H9 (cell line): ENCODE measurements around the gene LGR5. TPM values are rescaled to one million over a fixed set of nuclear protein-coding genes. Genes with fewer than 3 reads are reported as not detected.

Experiments
- DNase-seq: peaks from one replicate; pipeline ENCODE4 v3.0.0-alpha.2; 2017
- H2AFZ ChIP-seq: one replicate; pipeline ENCODE4 v1.6.1; 2013; ENCODE audit warnings: mild to moderate bottlenecking, low read length, control low read depth, moderate library complexity
- H2AK5ac ChIP-seq: 2 replicates; pipeline ENCODE4 v1.6.1; 2013; ENCODE audit warnings: low read length, control low read depth, mixed read lengths; ENCODE audit not compliant: insufficient read length
- H2BK120ac ChIP-seq: one replicate; pipeline ENCODE4 v1.6.1; 2013; ENCODE audit warnings: low read depth, mild to moderate bottlenecking, low read length, control low read depth, inconsistent platforms; ENCODE audit not compliant: poor library complexity, severe bottlenecking
- H2BK12ac ChIP-seq: 2 replicates; pipeline ENCODE4 v1.6.1; 2013; ENCODE audit warnings: low read length, control low read depth, mixed read lengths, low read depth; ENCODE audit not compliant: insufficient read length
- H2BK15ac ChIP-seq: 2 replicates; pipeline ENCODE4 v1.6.1; 2013; ENCODE audit warnings: low read depth, low read length, control low read depth
- H2BK20ac ChIP-seq: one replicate; pipeline ENCODE4 v1.6.1; 2013; ENCODE audit warnings: low read depth, mild to moderate bottlenecking, low read length, control low read depth, inconsistent platforms; ENCODE audit not compliant: poor library complexity, severe bottlenecking
- H2BK5ac ChIP-seq: 2 replicates; pipeline ENCODE4 v1.6.1; 2013; ENCODE audit warnings: low read length, control low read depth, mixed read lengths; ENCODE audit not compliant: insufficient read length
- H3K14ac ChIP-seq: 2 replicates; pipeline ENCODE4 v1.6.1; 2013; ENCODE audit warnings: low read length, control low read depth; ENCODE audit not compliant: insufficient read depth
- H3K18ac ChIP-seq: 2 replicates; pipeline ENCODE4 v1.6.1; 2013; ENCODE audit warnings: low read depth, mild to moderate bottlenecking, mixed read lengths, low read length, control low read depth; ENCODE audit not compliant: insufficient read length
- H3K23ac ChIP-seq: 2 replicates; pipeline ENCODE4 v1.6.1; 2013; ENCODE audit warnings: low read length, control low read depth, mixed read lengths, low read depth; ENCODE audit not compliant: insufficient read length
- H3K23me2 ChIP-seq: 2 replicates; pipeline ENCODE4 v1.6.1; 2013; ENCODE audit warnings: low read depth, mild to moderate bottlenecking, mixed read lengths, low read length, control low read depth; ENCODE audit not compliant: insufficient read length, poor library complexity, severe bottlenecking
- H3K27ac ChIP-seq: 2 replicates; pipeline ENCODE4 v1.5.1; 2013; ENCODE audit warnings: low read length, control low read depth, mixed read lengths, low read depth; ENCODE audit not compliant: insufficient read length
- H3K27me3 ChIP-seq: 2 replicates; pipeline ENCODE4 v1.6.1; 2013; ENCODE audit warnings: low read length, control low read depth, inconsistent platforms; ENCODE audit not compliant: insufficient read depth
- H3K4ac ChIP-seq: 2 replicates; pipeline ENCODE4 v1.6.1; 2013; ENCODE audit warnings: low read depth, mild to moderate bottlenecking, control low read depth, inconsistent platforms, low read length, moderate library complexity
- H3K4me1 ChIP-seq: 2 replicates; pipeline ENCODE4 v1.6.1; 2013; ENCODE audit warnings: low read length, control low read depth, inconsistent platforms; ENCODE audit not compliant: insufficient read depth
- H3K4me2 ChIP-seq: 2 replicates; pipeline ENCODE4 v1.6.1; 2013; ENCODE audit warnings: low read length, control low read depth, mixed read lengths; ENCODE audit not compliant: insufficient read length, insufficient read depth
- H3K56ac ChIP-seq: 2 replicates; pipeline ENCODE4 v1.6.1; 2013; ENCODE audit warnings: low read depth, mild to moderate bottlenecking, mixed read lengths, low read length, control low read depth; ENCODE audit not compliant: insufficient read length
- H3K79me1 ChIP-seq: 2 replicates; pipeline ENCODE4 v1.6.1; 2013; ENCODE audit warnings: low read depth, mild to moderate bottlenecking, moderate library complexity, low read length, control low read depth, inconsistent platforms; ENCODE audit not compliant: insufficient read depth, poor library complexity, severe bottlenecking
- H3K79me2 ChIP-seq: 2 replicates; pipeline ENCODE4 v1.6.1; 2013; ENCODE audit warnings: low read length, control low read depth, inconsistent platforms; ENCODE audit not compliant: insufficient read depth
- H3K9ac ChIP-seq: 2 replicates; pipeline ENCODE4 v1.6.1; 2013; ENCODE audit warnings: low read length, control low read depth, mixed read lengths; ENCODE audit not compliant: insufficient read length; ENCODE audit errors: extremely low read depth
- H3K9me3 ChIP-seq: one replicate; pipeline ENCODE4 v1.6.1; 2013; ENCODE audit warnings: low read depth, low read length, inconsistent platforms; ENCODE audit not compliant: control insufficient read depth
- H3T11ph ChIP-seq: one replicate; pipeline ENCODE4 v1.6.1; 2013; ENCODE audit warnings: mild to moderate bottlenecking, low read length, control low read depth, inconsistent platforms
- H4K20me1 ChIP-seq: one replicate; pipeline ENCODE4 v1.6.1; 2013; ENCODE audit not compliant: control insufficient read depth, insufficient read length, insufficient read depth
- H4K5ac ChIP-seq: 2 replicates; pipeline ENCODE4 v1.6.1; 2013; ENCODE audit warnings: low read depth, mild to moderate bottlenecking, mixed read lengths, low read length, control low read depth; ENCODE audit not compliant: insufficient read length
- H4K8ac ChIP-seq: replicated peaks from 2 replicates; pipeline ENCODE4 v1.6.1; 2013; ENCODE audit warnings: low read length, control low read depth, mixed read lengths, low read depth; ENCODE audit not compliant: insufficient read length
- H4K91ac ChIP-seq: 2 replicates; pipeline ENCODE4 v1.6.1; 2013; ENCODE audit warnings: low read depth, mild to moderate bottlenecking, moderate library complexity, mixed read lengths, low read length, control low read depth; ENCODE audit not compliant: insufficient read length
- H3K27ac Mint-ChIP-seq, 3 experiments: 2 replicates in 2 of 3; 3 replicates in 1 of 3; pipeline ENCODE4 v1.8.0; 2020 to 2021; ENCODE audit warnings: mixed read lengths in 3 of 3, mild to moderate bottlenecking in 1 of 3, moderate library complexity in 1 of 3
- H3K27me3 Mint-ChIP-seq: 2 replicates; pipeline ENCODE4 v1.8.0; 2021; ENCODE audit warnings: low read depth, mild to moderate bottlenecking, moderate library complexity, mixed read lengths
- H3K36me3 Mint-ChIP-seq, 3 experiments: 2 replicates in 2 of 3; 3 replicates in 1 of 3; pipeline ENCODE4 v1.8.0; 2020 to 2021; ENCODE audit warnings: low read depth in 3 of 3, mixed read lengths in 3 of 3; ENCODE audit not compliant: insufficient read depth in 1 of 3
- H3K4me1 Mint-ChIP-seq, 2 experiments: 2 replicates each; pipeline ENCODE4 v1.8.0; 2020; ENCODE audit warnings: mixed read lengths in 2 of 2
- H3K4me3 Mint-ChIP-seq, 2 experiments: 2 replicates in 1 of 2; 3 replicates in 1 of 2; pipeline ENCODE4 v1.8.0; 2020 to 2021; ENCODE audit warnings: mild to moderate bottlenecking in 2 of 2, mixed read lengths in 2 of 2, moderate library complexity in 1 of 2
- H3K9me3 Mint-ChIP-seq, 2 experiments: 2 replicates in 1 of 2; 3 replicates in 1 of 2; pipeline ENCODE4 v1.8.0; 2020; ENCODE audit warnings: mild to moderate bottlenecking in 2 of 2, mixed read lengths in 2 of 2, moderate library complexity in 1 of 2
- CTCF ChIP-seq: fragments of 200-600 bp; sonication (generic); conservative IDR thresholded peaks from 3 replicates; pipeline ENCODE4 v1.8.0; 2021; ENCODE audit warnings: antibody characterized with exemption, mild to moderate bottlenecking
- WGBS: extraction: QIAGEN DNeasy Blood & Tissue Kit; methylation state at CpG from one replicate; pipeline ENCODE4 v1.1.7; 2013; ENCODE audit warnings: missing lambda C conversion rate, low lambda C conversion rate, mixed read lengths; ENCODE audit not compliant: insufficient read length; ENCODE audit errors: extremely low coverage; 5-methylcytosine and 5-hydroxymethylcytosine counted together
- total RNA-seq: library from RNA; stranded (reverse); gene quantifications from 2 replicates; pipeline ENCODE4 v1.2.1, GENCODE V29; 2021

LGR5 gene
- total RNA-seq, 1 experiment from 2014 or later: 0.09 TPM

DNA sequence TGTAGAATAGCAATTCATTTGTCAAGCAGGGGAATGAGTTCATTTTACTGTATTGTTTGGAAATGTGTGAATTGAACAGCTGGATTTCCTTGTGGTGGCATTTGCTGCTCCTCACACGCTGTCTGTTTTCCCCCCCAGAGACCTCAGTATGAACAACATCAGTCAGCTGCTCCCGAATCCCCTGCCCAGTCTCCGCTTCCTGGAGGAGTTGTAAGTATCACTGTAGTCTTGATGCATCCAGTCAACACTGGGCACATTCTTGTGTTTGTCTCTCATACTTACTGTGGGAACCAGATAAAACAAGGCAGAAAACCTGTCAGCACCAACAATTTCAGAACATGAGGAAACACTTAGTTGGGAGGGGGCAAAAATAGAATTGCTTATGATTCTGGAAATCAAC lies 64.9 kb downstream of the LGR5 start:
- Histone ChIP-seq H3K18ac (no peak overlapping the region), H4K20me1 (no peaks in the 10 kb centered on the region), H3K4me2 (no peak overlapping the region), H3K4me1 (no peaks in the 10 kb centered on the region), H2BK120ac (no peak overlapping the region), H3K27me3 (no peaks in the 10 kb centered on the region), H2AK5ac (no peak overlapping the region), H3K27ac (no peak overlapping the region), H2BK20ac (no peak overlapping the region), H2BK5ac (no peak overlapping the region), H2AFZ (no peak overlapping the region), H3K23ac (no peak overlapping the region), H3K79me2 (no peaks in the 10 kb centered on the region), H4K8ac (no peak overlapping the region), H4K5ac (no peak overlapping the region), H2BK12ac (no peak overlapping the region), H3T11ph (no peak overlapping the region), H3K79me1 (no peaks in the 10 kb centered on the region), H4K91ac (no peak overlapping the region), H3K56ac (no peak overlapping the region), H3K9ac (no peak overlapping the region), H3K14ac (no peak overlapping the region), H3K9me3 (no peaks in the 10 kb centered on the region), H3K4ac (no peak overlapping the region), H3K23me2 (no peaks in the 10 kb centered on the region), H2BK15ac (no peak overlapping the region)
- H3K36me3 Mint-ChIP-seq: no peaks in the 10 kb centered on the region
- no peak for TF ChIP-seq CTCF
- no CpG with 5 or more reads among the region's 3 CpGs for WGBS
- H3K4me3 Mint-ChIP-seq: no peak overlapping the region
- DNase-seq: no peak
- no peak overlapping the region for H3K27ac Mint-ChIP-seq
- no peaks in the 10 kb centered on the region for H3K27me3 Mint-ChIP-seq
- H3K9me3 Mint-ChIP-seq: no peaks in the 10 kb centered on the region
- no peaks in the 10 kb centered on the region for H3K4me1 Mint-ChIP-seq
